ENCODE measurements around the gene ATG16L2.

Gene ATG16L2

GRCh38 chr11:72831521-72832300, 17.5 kb downstream of the ATG16L2 start:
- peak; percentile 70 for DNase-seq
- in situ Hi-C loops (cut with HindIII; ENCODE audit: low pct_ligation_motif_present, low pct_unique_long_range_greater_than_20kb, low sequenced_read_pairs): no loop called here

GRCh38 chr11:72832301-72833082, 18.3 kb downstream of the ATG16L2 start:
- no peak for DNase-seq
- in situ Hi-C loops (cut with HindIII; ENCODE audit: low pct_ligation_motif_present, low pct_unique_long_range_greater_than_20kb, low sequenced_read_pairs): no loop called here

GRCh38 chr11:72833083-72833733, 19.0 kb downstream of the ATG16L2 start:
- in situ Hi-C loops (cut with HindIII; ENCODE audit: low pct_ligation_motif_present, low pct_unique_long_range_greater_than_20kb, low sequenced_read_pairs): no loop called here
- DNase-seq: no peak

- in situ Hi-C loops (cut with HindIII; ENCODE audit: low pct_ligation_motif_present, low pct_unique_long_range_greater_than_20kb, low sequenced_read_pairs): no loop called here
- no peak for DNase-seq
Measured at GRCh38 chr11:72833811-72834493, 19.7 kb downstream of the ATG16L2 start.

- in situ Hi-C loops (cut with HindIII; ENCODE audit: low pct_ligation_motif_present, low pct_unique_long_range_greater_than_20kb, low sequenced_read_pairs): no loop called here
- DNase-seq: no peak
Measured at GRCh38 chr11:72834905-72835304, 20.7 kb downstream of the ATG16L2 start.

- no peak for DNase-seq
- in situ Hi-C loops (cut with HindIII; ENCODE audit: low pct_ligation_motif_present, low pct_unique_long_range_greater_than_20kb, low sequenced_read_pairs): no loop called here
Measured at GRCh38 chr11:72836111-72836510, 21.9 kb downstream of the ATG16L2 start.

- DNase-seq: no peak
- in situ Hi-C loops (cut with HindIII; ENCODE audit: low pct_ligation_motif_present, low pct_unique_long_range_greater_than_20kb, low sequenced_read_pairs): no loop called here
Measured at GRCh38 chr11:72838691-72839305, 24.6 kb downstream of the ATG16L2 start.

- DNase-seq: no peak
- in situ Hi-C loops (cut with HindIII; ENCODE audit: low pct_ligation_motif_present, low pct_unique_long_range_greater_than_20kb, low sequenced_read_pairs): no loop called here
Measured at GRCh38 chr11:72840780-72841179, 26.6 kb downstream of the ATG16L2 start.

GRCh38 chr11:72841397-72841796, 27.2 kb downstream of the ATG16L2 start:
- DNase-seq: no peak
- in situ Hi-C loops (cut with HindIII; ENCODE audit: low pct_ligation_motif_present, low pct_unique_long_range_greater_than_20kb, low sequenced_read_pairs): no loop called here

GRCh38 chr11:72842126-72842525, 27.9 kb downstream of the ATG16L2 start:
- in situ Hi-C loops (cut with HindIII; ENCODE audit: low pct_ligation_motif_present, low pct_unique_long_range_greater_than_20kb, low sequenced_read_pairs): no loop called here
- DNase-seq: no peak

GRCh38 chr11:72842653-72843330, 28.6 kb downstream of the ATG16L2 start:
- DNase-seq: no peak
- in situ Hi-C loops (cut with HindIII; ENCODE audit: low pct_ligation_motif_present, low pct_unique_long_range_greater_than_20kb, low sequenced_read_pairs): no loop called here

- DNase-seq: no peak
- in situ Hi-C loops (cut with HindIII; ENCODE audit: low pct_ligation_motif_present, low pct_unique_long_range_greater_than_20kb, low sequenced_read_pairs): no loop called here
Measured at GRCh38 chr11:72844356-72844755, 30.1 kb downstream of the ATG16L2 start.

GRCh38 chr11:72848846-72849466, 34.7 kb downstream of the ATG16L2 start:
- peak; percentile 36 for DNase-seq
- in situ Hi-C loops (cut with HindIII; ENCODE audit: low pct_ligation_motif_present, low pct_unique_long_range_greater_than_20kb, low sequenced_read_pairs): no loop called here

- in situ Hi-C loops (cut with HindIII; ENCODE audit: low pct_ligation_motif_present, low pct_unique_long_range_greater_than_20kb, low sequenced_read_pairs): no loop called here
- DNase-seq: no peak
Measured at GRCh38 chr11:72850832-72851231, 36.6 kb downstream of the ATG16L2 start.

GRCh38 chr11:72851726-72852125, 37.5 kb downstream of the ATG16L2 start:
- in situ Hi-C loops (cut with HindIII; ENCODE audit: low pct_ligation_motif_present, low pct_unique_long_range_greater_than_20kb, low sequenced_read_pairs): no loop called here

GRCh38 chr11:72856065-72856464, 41.9 kb downstream of the ATG16L2 start:
- no peak for DNase-seq
- in situ Hi-C loops (cut with HindIII; ENCODE audit: low pct_ligation_motif_present, low pct_unique_long_range_greater_than_20kb, low sequenced_read_pairs): no loop called here

More at GRCh38 chr11:72851726-72852125, 37.5 kb downstream of the ATG16L2 start:
- DNase-seq: no peak

GRCh38 chr11:72856551-72857345, 42.5 kb downstream of the ATG16L2 start:
- in situ Hi-C loops (cut with HindIII; ENCODE audit: low pct_ligation_motif_present, low pct_unique_long_range_greater_than_20kb, low sequenced_read_pairs): no loop called here
- no peak for DNase-seq

All from ACHN (cell line).